HEK293 (cell line): ENCODE data around the gene FASTKD3.

Experiments
- CTCF ChIP-seq: fragments of 450-650 bp; formaldehyde crosslinking; IDR thresholded peaks from 2 replicates; pipeline ENCODE4 v1.5.1; 2016; ENCODE audit warnings: missing biosample characterization, missing genetic modification characterization
- IKZF3 ChIP-seq: fragments of 450-650 bp; IDR thresholded peaks from 2 replicates; pipeline ENCODE4 v1.5.0; 2018; ENCODE audit warnings: missing biosample characterization, mild to moderate bottlenecking, missing genetic modification characterization, moderate library complexity
- PRDM10 ChIP-seq: fragments of 450-650 bp; formaldehyde crosslinking; IDR thresholded peaks from 2 replicates; pipeline ENCODE4 v1.5.1; 2016; ENCODE audit warnings: missing biosample characterization, missing genetic modification characterization
- PRDM4 ChIP-seq: fragments of 450-650 bp; formaldehyde crosslinking; IDR thresholded peaks from 2 replicates; pipeline ENCODE4 v1.5.1; 2017; ENCODE audit warnings: missing biosample characterization, missing genetic modification characterization
- REST ChIP-seq: fragments of 450-650 bp; formaldehyde crosslinking; IDR thresholded peaks from 2 replicates; pipeline ENCODE4 v1.5.1; 2016; ENCODE audit warnings: missing biosample characterization, missing genetic modification characterization
- ZBTB48 ChIP-seq: fragments of 450-650 bp; formaldehyde crosslinking; IDR thresholded peaks from 2 replicates; pipeline ENCODE4 v1.5.1; 2016; ENCODE audit warnings: missing biosample characterization, missing genetic modification characterization
- ZFHX2 ChIP-seq: fragments of 450-650 bp; formaldehyde crosslinking; conservative IDR thresholded peaks from 2 replicates; pipeline ENCODE4 v1.5.1; 2016; ENCODE audit warnings: missing biosample characterization, missing genetic modification characterization
- ZFP3 ChIP-seq: fragments of 450-650 bp; formaldehyde crosslinking; IDR thresholded peaks from 2 replicates; pipeline ENCODE4 v1.5.1; 2016; ENCODE audit warnings: low read depth, missing biosample characterization, missing genetic modification characterization
- ZNF132 ChIP-seq: fragments of 450-650 bp; formaldehyde crosslinking; IDR thresholded peaks from 2 replicates; pipeline ENCODE4 v1.5.1; 2017; ENCODE audit warnings: missing biosample characterization, missing genetic modification characterization, borderline replicate concordance
- ZNF416 ChIP-seq: fragments of 450-650 bp; formaldehyde crosslinking; IDR thresholded peaks from 2 replicates; pipeline ENCODE4 v1.5.1; 2016; ENCODE audit warnings: missing biosample characterization, missing genetic modification characterization
- ZNF660 ChIP-seq: fragments of 450-650 bp; IDR thresholded peaks from 2 replicates; pipeline ENCODE4 v1.5.1; 2018; ENCODE audit warnings: missing biosample characterization, mild to moderate bottlenecking, missing genetic modification characterization
- ZNF791 ChIP-seq: fragments of 450-650 bp; formaldehyde crosslinking; IDR thresholded peaks from 2 replicates; pipeline ENCODE4 v1.5.1; 2016; ENCODE audit warnings: missing biosample characterization, missing genetic modification characterization

GRCh38 chr5:7873216-7873615, 4.4 kb upstream of the FASTKD3 start:
- TF ChIP-seq CTCF (tag by site-specific recombination) (no peak), ZBTB48 (tag by site-specific recombination) (no peak), REST (tag by site-specific recombination) (no peak), ZNF132 (no peak), ZFP3 (tag by site-specific recombination) (no peak), PRDM4 (tag by site-specific recombination) (no peak), ZFHX2 (tag by site-specific recombination) (no peak), ZNF660 (tag by site-specific recombination) (no peak), PRDM10 (tag by site-specific recombination) (no peak), ZNF791 (tag by site-specific recombination) (no peak), IKZF3 (tag by site-specific recombination) (no peak), ZNF416 (tag by site-specific recombination) (no peak)
